ACC112 (cell line): ENCODE data around the gene MYCN.

Experiments used
- H2AFZ ChIP-seq: fragments of 200-600 bp; sonication (generic); one replicate; pipeline ENCODE4 v1.6.0; 2017; ENCODE audit warnings: antibody characterized with exemption, low read length; ENCODE audit not compliant: unreplicated experiment
- H3K27ac ChIP-seq: fragments of 200-600 bp; sonication (generic); 2 replicates; pipeline ENCODE4 v1.5.1; 2014; ENCODE audit warnings: low read depth, mild to moderate bottlenecking, antibody characterized with exemption, low read length, moderate library complexity
- H3K27me3 ChIP-seq: fragments of 200-600 bp; sonication (generic); 2 replicates; pipeline ENCODE4 v1.6.1; 2014; ENCODE audit warnings: mild to moderate bottlenecking, antibody characterized with exemption, low read length, moderate library complexity, mixed read lengths; ENCODE audit not compliant: insufficient read depth
- H3K36me3 ChIP-seq: fragments of 200-600 bp; sonication (generic); 2 replicates; pipeline ENCODE4 v1.6.1; 2016; ENCODE audit warnings: mild to moderate bottlenecking, antibody characterized with exemption, low read length, moderate library complexity, mixed read lengths; ENCODE audit not compliant: insufficient read depth
- H3K4me1 ChIP-seq: fragments of 200-600 bp; sonication (generic); one replicate; pipeline ENCODE4 v1.6.1; 2016; ENCODE audit warnings: low read length, mixed read lengths; ENCODE audit not compliant: insufficient read depth, unreplicated experiment, control insufficient read depth
- H3K4me3 ChIP-seq: fragments of 200-600 bp; sonication (generic); 2 replicates; pipeline ENCODE4 v1.5.1; 2014; ENCODE audit warnings: mild to moderate bottlenecking, low read depth, low read length
- H3K79me2 ChIP-seq: fragments of 200-600 bp; sonication (generic); one replicate; pipeline ENCODE4 v1.6.0; 2016; ENCODE audit warnings: low read length; ENCODE audit not compliant: control insufficient read depth, unreplicated experiment, insufficient read depth

MYCN gene

GRCh38 chr2:15975261-15975600, 34.9 kb downstream of the MYCN start:
- Histone ChIP-seq H3K4me3 (no peak overlapping the region), H3K79me2 (no peaks in the 10 kb centered on the region), H2AFZ (no peak overlapping the region), H3K27ac (no peak overlapping the region), H3K36me3 (no peaks in the 10 kb centered on the region), H3K27me3 (no peaks in the 10 kb centered on the region), H3K4me1 (no peaks in the 10 kb centered on the region)

GRCh38 chr2:15975676-15976075, 35.3 kb downstream of the MYCN start:
- no peaks in the 10 kb centered on the region for H3K4me1 ChIP-seq
- no peak overlapping the region for H2AFZ ChIP-seq

GRCh38 chr2:15976354-15976753, 36.0 kb downstream of the MYCN start:
- Histone ChIP-seq H3K4me1 (no peaks in the 10 kb centered on the region), H3K27me3 (no peaks in the 10 kb centered on the region), H3K36me3 (no peaks in the 10 kb centered on the region), H2AFZ (no peak overlapping the region), H3K79me2 (no peaks in the 10 kb centered on the region), H3K27ac (no peak overlapping the region), H3K4me3 (no peak overlapping the region)

More at GRCh38 chr2:15975676-15976075, 35.3 kb downstream of the MYCN start:
- H3K27ac ChIP-seq = no peak overlapping the region
- no peaks in the 10 kb centered on the region for H3K79me2 ChIP-seq
- no peak overlapping the region for H3K4me3 ChIP-seq
- no peaks in the 10 kb centered on the region for H3K36me3 ChIP-seq
- no peaks in the 10 kb centered on the region for H3K27me3 ChIP-seq

GRCh38 chr2:15979051-15979758, 38.9 kb downstream of the MYCN start:
- H3K27me3 ChIP-seq = no peaks in the 10 kb centered on the region
- H3K79me2 ChIP-seq = no peaks in the 10 kb centered on the region
- no peaks in the 10 kb centered on the region for H3K4me1 ChIP-seq
- no peak overlapping the region for H3K27ac ChIP-seq
- no peak overlapping the region for H2AFZ ChIP-seq
- H3K4me3 ChIP-seq = no peak overlapping the region
- no peaks in the 10 kb centered on the region for H3K36me3 ChIP-seq

- Histone ChIP-seq H3K36me3 (no peaks in the 10 kb centered on the region), H3K27me3 (no peaks in the 10 kb centered on the region), H2AFZ (no peak overlapping the region), H3K4me3 (no peak overlapping the region), H3K79me2 (no peaks in the 10 kb centered on the region), H3K4me1 (no peaks in the 10 kb centered on the region), H3K27ac (no peak overlapping the region)
Observed at GRCh38 chr2:15979759-15980604, 39.6 kb downstream of the MYCN start.

GRCh38 chr2:15980605-15981098, 40.3 kb downstream of the MYCN start:
- no peaks in the 10 kb centered on the region for H3K27me3 ChIP-seq
- H3K4me1 ChIP-seq = no peaks in the 10 kb centered on the region
- no peak overlapping the region for H3K4me3 ChIP-seq
- no peaks in the 10 kb centered on the region for H3K79me2 ChIP-seq
- no peak overlapping the region for H2AFZ ChIP-seq
- H3K27ac ChIP-seq = no peak overlapping the region
- H3K36me3 ChIP-seq = no peaks in the 10 kb centered on the region

GRCh38 chr2:15981646-15982045, 41.3 kb downstream of the MYCN start:
- no peak overlapping the region for H3K27ac ChIP-seq

GRCh38 chr2:15982285-15983044, 42.1 kb downstream of the MYCN start:
- no peak overlapping the region for H2AFZ ChIP-seq
- H3K27ac ChIP-seq = no peak overlapping the region
- H3K36me3 ChIP-seq = no peaks in the 10 kb centered on the region
- H3K27me3 ChIP-seq = no peaks in the 10 kb centered on the region
- no peaks in the 10 kb centered on the region for H3K79me2 ChIP-seq
- no peaks in the 10 kb centered on the region for H3K4me1 ChIP-seq
- no peak overlapping the region for H3K4me3 ChIP-seq

More at GRCh38 chr2:15981646-15982045, 41.3 kb downstream of the MYCN start:
- Histone ChIP-seq H3K79me2 (no peaks in the 10 kb centered on the region), H3K4me3 (no peak overlapping the region), H3K4me1 (no peaks in the 10 kb centered on the region), H3K27me3 (no peaks in the 10 kb centered on the region), H3K36me3 (no peaks in the 10 kb centered on the region), H2AFZ (no peak overlapping the region)

- Histone ChIP-seq H3K27ac (no peak overlapping the region), H2AFZ (no peak overlapping the region), H3K79me2 (no peaks in the 10 kb centered on the region), H3K4me1 (no peaks in the 10 kb centered on the region), H3K4me3 (no peak overlapping the region), H3K36me3 (no peaks in the 10 kb centered on the region), H3K27me3 (no peaks in the 10 kb centered on the region)
Observed at GRCh38 chr2:15983496-15983895, 43.1 kb downstream of the MYCN start.

- Histone ChIP-seq H3K36me3 (no peaks in the 10 kb centered on the region), H3K4me1 (no peaks in the 10 kb centered on the region), H2AFZ (no peak overlapping the region), H3K27me3 (no peaks in the 10 kb centered on the region), H3K79me2 (no peaks in the 10 kb centered on the region), H3K4me3 (no peak overlapping the region), H3K27ac (no peak overlapping the region)
Observed at GRCh38 chr2:15984368-15985255, 44.3 kb downstream of the MYCN start.
